C4-2B (cell line): Measurements from ENCODE around the gene LIFR.

Experiments
- ZFX ChIP-seq: fragments of 450-650 bp; IDR thresholded peaks from 2 replicates; pipeline ENCODE4 v1.6.1; 2017
- TF ChIP-seq, protein P1 (sequence below): fragments of 450-650 bp; conservative IDR thresholded peaks from 2 replicates; pipeline ENCODE4 v1.5.1; 2017; ENCODE audit warnings: mild to moderate bottlenecking

DNA sequence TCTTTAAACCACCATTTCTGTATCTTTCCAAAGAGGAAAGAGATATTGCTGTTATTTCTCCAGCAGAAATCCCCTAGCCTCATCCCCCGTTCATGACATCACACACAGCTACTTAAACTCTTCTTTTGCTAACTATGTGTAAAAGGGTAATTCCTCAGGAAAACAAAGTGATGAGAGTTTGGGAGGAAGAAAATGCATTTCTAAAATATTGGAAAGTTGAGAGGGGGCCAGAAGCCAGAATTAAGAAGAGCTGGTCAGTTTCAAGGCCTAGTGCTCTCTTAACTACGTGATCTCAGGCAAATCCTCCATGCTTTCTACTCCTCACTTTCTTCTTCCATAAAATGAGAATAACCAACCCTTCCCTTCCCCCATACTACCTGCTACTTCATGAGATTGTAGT, 109.4 kb downstream of the LIFR start:
- TF ChIP-seq, protein P1, sequence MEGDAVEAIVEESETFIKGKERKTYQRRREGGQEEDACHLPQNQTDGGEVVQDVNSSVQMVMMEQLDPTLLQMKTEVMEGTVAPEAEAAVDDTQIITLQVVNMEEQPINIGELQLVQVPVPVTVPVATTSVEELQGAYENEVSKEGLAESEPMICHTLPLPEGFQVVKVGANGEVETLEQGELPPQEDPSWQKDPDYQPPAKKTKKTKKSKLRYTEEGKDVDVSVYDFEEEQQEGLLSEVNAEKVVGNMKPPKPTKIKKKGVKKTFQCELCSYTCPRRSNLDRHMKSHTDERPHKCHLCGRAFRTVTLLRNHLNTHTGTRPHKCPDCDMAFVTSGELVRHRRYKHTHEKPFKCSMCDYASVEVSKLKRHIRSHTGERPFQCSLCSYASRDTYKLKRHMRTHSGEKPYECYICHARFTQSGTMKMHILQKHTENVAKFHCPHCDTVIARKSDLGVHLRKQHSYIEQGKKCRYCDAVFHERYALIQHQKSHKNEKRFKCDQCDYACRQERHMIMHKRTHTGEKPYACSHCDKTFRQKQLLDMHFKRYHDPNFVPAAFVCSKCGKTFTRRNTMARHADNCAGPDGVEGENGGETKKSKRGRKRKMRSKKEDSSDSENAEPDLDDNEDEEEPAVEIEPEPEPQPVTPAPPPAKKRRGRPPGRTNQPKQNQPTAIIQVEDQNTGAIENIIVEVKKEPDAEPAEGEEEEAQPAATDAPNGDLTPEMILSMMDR: no peak
- TF ChIP-seq ZFX: no peak
